CD14-positive monocyte (primary cell): Measurements from ENCODE around the gene FIP1L1. TPM values are rescaled to one million over a fixed set of nuclear protein-coding genes. Genes with fewer than 3 reads are reported as not detected.

Experiments used
- DNase-seq, 3 donors: peaks; one replicate each; pipeline ENCODE4 v3.0.0-alpha.2; 2011 to 2022
- H2AFZ ChIP-seq: 2 replicates; pipeline ENCODE4 v1.6.0; 2012; ENCODE audit warnings: mild to moderate bottlenecking, low read depth, low read length, inconsistent platforms; ENCODE audit not compliant: insufficient read depth, poor library complexity, severe bottlenecking
- H3K27ac ChIP-seq, 2 donors: 1 replicate in 1 of 2; 2 replicates in 1 of 2; pipeline ENCODE4 v1.5.1; 2012 to 2013; ENCODE audit warnings: low read length in 2 of 2, control low read depth in 1 of 2, inconsistent platforms in 1 of 2, low read depth in 1 of 2, mild to moderate bottlenecking in 1 of 2
- H3K27me3 ChIP-seq, 2 donors: one replicate each; pipeline versions ENCODE4 v1.6.0 to v1.6.1; 2011 to 2013; ENCODE audit warnings: low read length in 2 of 2; ENCODE audit not compliant: control insufficient read depth in 2 of 2, insufficient read depth in 2 of 2
- H3K36me3 ChIP-seq, 2 donors: replicated peaks in 1 of 2; 1 replicate in 1 of 2; 2 replicates in 1 of 2; pipeline versions ENCODE4 v1.5.1 to v1.6.1; 2012 to 2013; ENCODE audit warnings: low read length in 2 of 2, control low read depth in 1 of 2, inconsistent platforms in 1 of 2, mild to moderate bottlenecking in 1 of 2; ENCODE audit not compliant: insufficient read depth in 2 of 2, control insufficient read depth in 1 of 2
- H3K4me1 ChIP-seq, 2 donors: 1 replicate in 1 of 2; 2 replicates in 1 of 2; pipeline versions ENCODE4 v1.5.1 to v1.6.1; 2012 to 2013; ENCODE audit warnings: low read length in 2 of 2, control low read depth in 1 of 2, inconsistent platforms in 1 of 2, mild to moderate bottlenecking in 1 of 2, moderate library complexity in 1 of 2; ENCODE audit not compliant: insufficient read depth in 2 of 2, control insufficient read depth in 1 of 2
- H3K4me2 ChIP-seq: replicated peaks from 2 replicates; pipeline ENCODE3; 2012; ENCODE audit warnings: low read length, moderate library complexity, mild to moderate bottlenecking; ENCODE audit not compliant: poor library complexity, severe bottlenecking; ENCODE audit errors: extremely low read depth
- H3K4me3 ChIP-seq, 3 experiments: fragments of 200-600 bp in 1 of 3; sonication (generic) in 1 of 3; replicated peaks in 1 of 3; 1 replicate in 2 of 3; 2 replicates in 1 of 3; pipeline ENCODE4 v1.5.1; 2011 to 2013; ENCODE audit warnings: low read length in 3 of 3, mild to moderate bottlenecking in 3 of 3, control low read depth in 2 of 3, low read depth in 2 of 3, inconsistent platforms in 1 of 3, moderate library complexity in 1 of 3
- H3K79me2 ChIP-seq: 2 replicates; pipeline ENCODE4 v1.6.0; 2012; ENCODE audit warnings: mild to moderate bottlenecking, control low read depth, inconsistent platforms, low read length, moderate library complexity; ENCODE audit not compliant: insufficient read depth
- H3K9ac ChIP-seq: 2 replicates; pipeline ENCODE4 v1.6.0; 2017; ENCODE audit warnings: low read length, mild to moderate bottlenecking; ENCODE audit not compliant: insufficient read depth, poor library complexity, severe bottlenecking
- H3K9me3 ChIP-seq, 2 donors: replicated peaks in 1 of 2; 1 replicate in 1 of 2; 2 replicates in 1 of 2; pipeline versions ENCODE4 v1.5.1 to v1.6.1; 2012 to 2013; ENCODE audit warnings: low read length in 2 of 2, control low read depth in 1 of 2; ENCODE audit not compliant: control insufficient read depth in 1 of 2, insufficient read depth in 1 of 2
- H4K20me1 ChIP-seq: 2 replicates; pipeline ENCODE4 v1.6.0; 2012; ENCODE audit warnings: mild to moderate bottlenecking, low read length, control low read depth, moderate library complexity; ENCODE audit not compliant: insufficient read depth
- H3K27ac Mint-ChIP-seq, 7 donors: one replicate each; pipeline ENCODE4 v1.8.0; 2020; ENCODE audit warnings: mild to moderate bottlenecking in 7 of 7, mixed read lengths in 7 of 7, moderate library complexity in 6 of 7, inconsistent platforms in 2 of 7
- H3K27me3 Mint-ChIP-seq, 3 donors: one replicate each; pipeline ENCODE4 v1.8.0; 2021 to 2022; ENCODE audit warnings: low read depth in 3 of 3, mild to moderate bottlenecking in 3 of 3, mixed read lengths in 3 of 3, moderate library complexity in 3 of 3, inconsistent platforms in 1 of 3
- H3K36me3 Mint-ChIP-seq, 2 donors: one replicate each; pipeline ENCODE4 v1.8.0; 2020; ENCODE audit warnings: mixed read lengths in 2 of 2, inconsistent platforms in 1 of 2, mild to moderate bottlenecking in 1 of 2
- H3K4me1 Mint-ChIP-seq: one replicate; pipeline ENCODE4 v1.8.0; 2020; ENCODE audit warnings: mild to moderate bottlenecking, mixed read lengths
- H3K4me3 Mint-ChIP-seq, 2 donors: one replicate each; pipeline ENCODE4 v1.8.0; 2020; ENCODE audit warnings: mild to moderate bottlenecking in 2 of 2, mixed read lengths in 2 of 2, moderate library complexity in 1 of 2
- H3K9me3 Mint-ChIP-seq, 7 donors: one replicate each; pipeline ENCODE4 v1.8.0; 2020 to 2022; ENCODE audit warnings: mixed read lengths in 7 of 7, mild to moderate bottlenecking in 6 of 7, moderate library complexity in 6 of 7, inconsistent platforms in 2 of 7
- WGBS: methylation state at CpG from one replicate; pipeline ENCODE4 v1.1.5; 2013; ENCODE audit warnings: missing lambda C conversion rate; ENCODE audit not compliant: insufficient coverage; 5-methylcytosine and 5-hydroxymethylcytosine counted together
- intact Hi-C, 2 donors: fragments of 100-400 bp; cut with micrococcal nuclease; formaldehyde crosslinking; loops; one replicate each; pipeline versions ENCODE4 v1.15.0 to v1.15.1; 2023
- polyA plus RNA-seq, 3 donors: library from polyadenylated mRNA; depleted of rRNA in 1 of 3; unstranded in 2 of 3; stranded (reverse) in 1 of 3; fragments of 300-500 nt in 2 of 3; fragments of >200 nt in 1 of 3; fragmentation: Illumina TruSeq in 2 of 3; gene quantifications; 1 replicate in 2 of 3; 2 replicates in 1 of 3; pipeline ENCODE4 v1.2.3, GENCODE V29; 2012 to 2021
- TF ChIP-seq, protein P1 (sequence below): fragments of 200-600 bp; IDR thresholded peaks from one replicate; pipeline ENCODE4 v1.8.0; 2022; ENCODE audit warnings: antibody characterized with exemption, mild to moderate bottlenecking

FIP1L1 gene
- polyA plus RNA-seq, 3 donors = 14.5 to 36.9 (median 25.4) TPM

DNA sequence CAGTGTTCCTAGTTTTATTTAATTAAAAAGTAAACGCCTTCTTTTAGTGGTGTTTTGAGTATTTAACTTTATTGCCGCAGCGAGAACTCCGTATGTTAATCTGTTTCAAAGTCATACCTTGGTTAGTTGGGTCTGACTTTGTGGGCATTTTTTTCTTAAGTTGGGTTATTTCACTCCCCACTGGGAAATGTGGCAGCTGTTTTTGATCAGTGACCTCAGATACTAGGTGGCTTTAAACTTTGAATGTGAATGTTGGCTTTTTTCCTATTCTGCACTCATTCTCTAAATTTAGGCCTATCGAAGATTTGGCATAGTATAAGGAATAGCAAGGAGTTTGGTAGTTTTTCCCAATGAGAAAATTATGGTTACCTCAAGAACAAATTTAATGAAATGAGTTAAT, 85.9 kb downstream of the FIP1L1 start:
- peaks cover 0 to 2% (median 0%) of the 10 kb centered on the region in 3 donors for H3K27me3 Mint-ChIP-seq
- H3K27me3 ChIP-seq = no peaks in the 10 kb centered on the region
- TF ChIP-seq, protein P1, sequence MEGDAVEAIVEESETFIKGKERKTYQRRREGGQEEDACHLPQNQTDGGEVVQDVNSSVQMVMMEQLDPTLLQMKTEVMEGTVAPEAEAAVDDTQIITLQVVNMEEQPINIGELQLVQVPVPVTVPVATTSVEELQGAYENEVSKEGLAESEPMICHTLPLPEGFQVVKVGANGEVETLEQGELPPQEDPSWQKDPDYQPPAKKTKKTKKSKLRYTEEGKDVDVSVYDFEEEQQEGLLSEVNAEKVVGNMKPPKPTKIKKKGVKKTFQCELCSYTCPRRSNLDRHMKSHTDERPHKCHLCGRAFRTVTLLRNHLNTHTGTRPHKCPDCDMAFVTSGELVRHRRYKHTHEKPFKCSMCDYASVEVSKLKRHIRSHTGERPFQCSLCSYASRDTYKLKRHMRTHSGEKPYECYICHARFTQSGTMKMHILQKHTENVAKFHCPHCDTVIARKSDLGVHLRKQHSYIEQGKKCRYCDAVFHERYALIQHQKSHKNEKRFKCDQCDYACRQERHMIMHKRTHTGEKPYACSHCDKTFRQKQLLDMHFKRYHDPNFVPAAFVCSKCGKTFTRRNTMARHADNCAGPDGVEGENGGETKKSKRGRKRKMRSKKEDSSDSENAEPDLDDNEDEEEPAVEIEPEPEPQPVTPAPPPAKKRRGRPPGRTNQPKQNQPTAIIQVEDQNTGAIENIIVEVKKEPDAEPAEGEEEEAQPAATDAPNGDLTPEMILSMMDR = no peak
- H3K4me2 ChIP-seq = no peak overlapping the region
- no CpG with 5 or more reads among the region's 5 CpGs for WGBS
- H3K27ac ChIP-seq = no peak overlapping the region
- H3K9me3 ChIP-seq = peaks cover 0 to 12% of the 10 kb centered on the region in 2 donors
- peaks cover 28 to 39% of the 10 kb centered on the region in 2 donors for H3K36me3 Mint-ChIP-seq
- H3K4me3 Mint-ChIP-seq = no peak overlapping the region
- H3K27ac Mint-ChIP-seq = no peak overlapping the region
- no peaks in the 10 kb centered on the region for H3K4me1 Mint-ChIP-seq
- DNase-seq = no peak
- intact Hi-C loops = no loop called here
- H3K36me3 ChIP-seq = peaks cover 39 to 51% of the 10 kb centered on the region in 2 donors
- H3K4me1 ChIP-seq = no peaks in the 10 kb centered on the region
- H3K9me3 Mint-ChIP-seq = peaks cover 8 to 21% (median 17%) of the 10 kb centered on the region in 7 donors
- H4K20me1 ChIP-seq = no peaks in the 10 kb centered on the region
- no peak overlapping the region for H3K4me3 ChIP-seq
- H3K9ac ChIP-seq = no peak overlapping the region
- H3K79me2 ChIP-seq = no peaks in the 10 kb centered on the region
- no peak overlapping the region for H2AFZ ChIP-seq

DNA sequence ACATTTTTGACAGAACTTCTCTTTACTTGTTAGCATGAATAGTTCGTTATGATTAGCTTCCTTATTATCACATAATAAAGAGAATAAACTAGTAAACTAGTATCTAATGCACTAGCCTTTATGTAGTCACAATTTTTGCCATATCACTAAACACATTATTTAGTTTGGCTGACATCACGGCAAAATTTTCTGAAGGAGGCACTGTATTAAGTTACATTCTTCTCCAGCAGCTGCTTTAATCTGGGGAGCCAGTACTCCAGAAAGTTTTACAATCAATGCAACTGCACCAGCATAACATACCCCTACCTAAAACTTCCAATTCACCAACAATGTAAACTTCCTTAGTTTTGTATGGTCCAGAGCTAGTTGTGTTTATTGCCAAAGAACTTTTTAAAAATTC, 87.8 kb downstream of the FIP1L1 start:
- H3K4me3 Mint-ChIP-seq = no peak overlapping the region
- Histone ChIP-seq H3K27ac (no peak overlapping the region), H3K27me3 (no peaks in the 10 kb centered on the region), H3K9me3 (peaks cover 0 to 12% of the 10 kb centered on the region in 2 donors), H3K9ac (no peak overlapping the region), H3K4me3 (no peak overlapping the region), H3K36me3 (peaks cover 22 to 32% of the 10 kb centered on the region in 2 donors), H3K4me2 (no peak overlapping the region), H3K4me1 (no peaks in the 10 kb centered on the region), H4K20me1 (no peaks in the 10 kb centered on the region), H2AFZ (no peak overlapping the region), H3K79me2 (no peaks in the 10 kb centered on the region)
- no peak for DNase-seq
- H3K36me3 Mint-ChIP-seq = peaks cover 14 to 23% of the 10 kb centered on the region in 2 donors
- no peaks in the 10 kb centered on the region for H3K4me1 Mint-ChIP-seq
- peaks cover 0 to 2% (median 0%) of the 10 kb centered on the region in 3 donors for H3K27me3 Mint-ChIP-seq
- intact Hi-C loops = no loop called here
- H3K9me3 Mint-ChIP-seq = peaks cover 8 to 25% (median 18%) of the 10 kb centered on the region in 7 donors
- TF ChIP-seq, protein P1 = no peak
- H3K27ac Mint-ChIP-seq = no peak overlapping the region
- WGBS = 100% methylated on average over 1 of the region's 2 CpGs
